Measurements from ENCODE around the gene FRMD4B.

The FRMD4B gene

DNA sequence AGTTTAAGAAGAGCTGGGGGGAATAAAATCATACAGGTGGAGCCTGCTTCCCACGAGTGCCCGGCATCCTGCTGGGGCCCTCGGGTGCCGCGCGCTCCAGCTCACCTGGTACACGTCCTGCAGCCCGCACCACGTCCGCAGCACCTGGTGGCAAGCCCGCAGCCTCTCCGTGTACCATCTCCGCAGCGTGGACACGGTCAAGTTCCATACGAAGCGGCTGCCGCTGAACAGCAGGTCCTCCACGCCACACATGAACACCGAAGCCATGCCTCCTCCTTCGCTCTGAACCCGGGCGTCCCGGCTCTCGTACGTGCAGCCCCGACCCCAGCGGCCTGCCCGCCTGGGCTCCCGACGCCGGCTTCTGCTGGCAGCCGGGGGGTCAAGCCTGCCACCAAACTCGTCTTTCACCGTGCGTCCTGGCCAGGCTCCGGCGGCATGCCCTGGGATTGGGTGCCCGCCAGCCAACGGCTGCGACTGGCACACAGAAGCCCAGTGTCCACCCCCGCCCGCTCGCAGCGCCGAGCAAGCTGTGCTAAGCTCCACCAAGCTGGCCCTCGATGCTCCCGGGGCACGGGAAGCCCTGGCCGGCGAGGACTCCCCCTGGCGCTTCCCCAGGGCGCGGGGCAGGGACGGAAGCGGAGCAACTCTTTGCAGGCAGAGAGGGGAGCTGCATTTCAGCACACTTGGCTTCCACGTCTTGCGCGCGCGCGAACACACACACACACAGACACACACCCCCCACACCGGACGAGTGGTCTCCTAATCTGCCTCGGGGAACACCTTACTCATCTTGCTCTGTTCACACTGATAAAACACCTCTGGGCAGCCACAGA lies at the start of gene FRMD4B:
FRMD4B (minus strand) TSS at position 366 of the 833 bp plus-strand sequence; CDS start at position 267, 99 bp downstream.
- peak; percentile 81 for DNase-seq

DNA sequence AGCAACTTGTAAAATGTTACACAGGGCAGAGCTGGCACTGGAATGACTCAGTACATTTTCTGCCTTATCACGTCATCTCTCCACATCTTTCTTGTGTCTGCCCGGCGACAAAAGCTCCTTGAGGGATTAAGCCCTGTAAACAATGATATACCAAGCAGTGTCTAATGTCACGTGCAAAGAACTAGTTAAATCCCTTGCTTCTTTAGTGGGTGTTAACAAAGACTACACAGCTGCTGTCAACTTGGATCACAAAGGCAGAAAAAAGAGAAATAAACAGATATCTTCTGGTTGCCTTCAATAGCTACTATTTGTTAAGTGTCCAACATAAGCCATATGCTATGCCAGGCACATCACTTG lies 48.1 kb upstream of the FRMD4B start:
- DNase-seq, result no peak

DNA sequence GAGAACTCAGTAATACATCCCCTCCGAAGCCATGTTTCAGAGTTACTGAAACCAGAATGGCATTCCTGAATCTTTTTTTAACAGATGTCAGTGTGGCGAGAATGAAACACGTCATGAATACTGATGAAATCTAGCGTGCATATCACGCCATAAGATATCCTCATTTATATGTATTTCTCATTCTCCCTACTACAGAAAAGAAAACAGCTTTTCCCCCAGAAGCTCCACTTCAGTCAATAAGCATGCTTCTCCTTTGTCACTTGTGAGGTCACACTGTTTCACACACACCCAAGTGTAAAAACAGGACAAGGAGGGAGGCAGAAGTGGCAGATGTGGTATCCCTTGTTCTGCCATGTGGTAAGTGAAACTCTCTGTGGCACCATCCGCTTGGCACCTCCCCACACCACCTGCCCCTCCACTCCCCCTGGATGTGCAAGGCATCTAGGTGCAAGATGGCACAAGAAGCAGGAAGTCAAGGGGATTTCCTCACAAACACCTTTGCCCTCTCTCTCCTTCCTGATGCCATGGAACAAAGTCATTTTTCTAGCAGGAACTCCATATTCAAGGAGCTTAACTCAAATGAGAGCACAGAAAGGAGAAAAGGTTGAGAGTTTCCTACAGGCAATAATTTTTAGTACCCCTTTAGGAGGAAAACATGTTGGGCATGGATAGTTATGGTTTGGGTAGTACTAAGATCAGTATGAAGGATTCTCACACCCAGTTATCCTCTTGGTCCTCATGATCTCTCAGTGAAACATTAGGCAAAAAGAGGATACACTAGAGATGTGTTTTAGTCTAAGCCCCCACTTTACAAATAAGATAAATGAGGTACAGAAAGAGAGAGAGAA lies 47.5 kb upstream of the FRMD4B start:
- no peak for DNase-seq

DNA sequence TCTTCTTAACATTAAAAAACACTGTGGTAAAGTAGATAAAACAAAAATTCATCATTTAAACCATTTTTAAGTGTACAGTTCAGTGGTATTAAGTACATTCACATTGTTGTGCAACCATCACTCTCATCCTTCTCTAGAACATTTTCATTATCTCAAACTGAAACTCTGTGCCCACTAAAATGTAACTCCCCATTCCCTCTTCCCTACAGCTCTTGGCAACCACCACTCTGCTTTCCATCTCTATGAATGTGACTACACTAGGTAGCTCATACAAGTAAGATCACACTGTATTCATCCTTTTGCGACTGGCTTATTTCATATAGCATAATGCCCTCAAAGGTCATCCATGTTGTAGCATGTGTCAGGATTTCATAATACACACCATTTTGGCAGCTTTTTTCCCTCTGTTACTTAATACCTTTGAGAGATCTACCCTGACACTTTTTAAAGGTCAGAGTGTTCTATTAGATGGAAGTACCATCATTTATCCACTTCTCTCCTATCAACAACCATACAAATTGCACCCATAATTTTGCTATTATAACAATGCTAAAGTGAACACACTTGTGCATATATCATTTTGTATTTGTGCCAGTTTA lies 42.9 kb upstream of the FRMD4B start:
- DNase-seq, result no peak

DNA sequence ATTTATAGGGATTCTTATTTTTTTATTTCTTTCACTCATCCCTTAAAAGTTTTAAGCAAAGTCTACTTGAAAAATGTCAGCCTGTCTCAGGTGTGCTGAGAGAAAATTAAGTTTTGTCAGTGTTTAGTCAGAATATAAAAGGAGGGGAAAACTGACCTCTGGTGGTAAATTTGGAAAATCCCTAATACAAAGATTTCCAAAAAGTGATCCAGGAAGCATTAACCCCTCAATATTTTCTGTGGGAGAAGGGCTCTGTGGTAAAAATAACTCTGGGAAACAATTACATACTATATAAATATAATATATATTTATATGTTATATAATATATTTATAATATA lies 41.0 kb upstream of the FRMD4B start:
- DNase-seq, result no peak

DNA sequence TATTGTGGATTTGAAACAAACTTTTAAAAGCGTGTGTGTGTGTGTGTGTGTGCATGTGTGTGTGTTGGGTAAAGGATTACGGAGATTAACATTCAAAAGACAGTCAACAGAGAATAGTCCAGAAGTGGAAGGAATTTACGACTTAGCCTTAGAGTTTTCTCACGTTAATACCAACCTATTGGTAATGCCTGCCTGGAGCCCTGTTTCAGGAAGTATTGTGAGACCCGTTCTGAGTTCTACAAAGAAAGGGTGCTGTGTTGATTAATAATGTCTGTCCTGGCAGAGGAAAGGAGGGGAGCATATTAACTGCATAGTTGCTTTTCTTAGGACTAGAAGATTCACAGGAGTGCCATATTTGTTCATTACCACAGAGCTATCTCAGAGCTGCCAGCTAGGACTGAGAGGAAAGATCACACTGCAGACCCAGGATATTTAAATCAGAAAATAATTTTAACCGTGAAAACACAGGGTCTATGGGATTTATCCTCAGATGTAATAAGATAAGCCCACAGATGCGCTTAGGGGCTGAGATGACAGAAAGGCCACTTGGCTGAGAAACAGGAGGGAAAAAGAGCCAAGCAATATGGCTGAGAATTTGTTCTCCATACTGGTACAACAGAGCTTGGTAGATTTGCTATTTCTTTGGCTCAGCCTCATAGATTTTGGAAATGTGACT lies 40.5 kb upstream of the FRMD4B start:
- no peak for DNase-seq

DNA sequence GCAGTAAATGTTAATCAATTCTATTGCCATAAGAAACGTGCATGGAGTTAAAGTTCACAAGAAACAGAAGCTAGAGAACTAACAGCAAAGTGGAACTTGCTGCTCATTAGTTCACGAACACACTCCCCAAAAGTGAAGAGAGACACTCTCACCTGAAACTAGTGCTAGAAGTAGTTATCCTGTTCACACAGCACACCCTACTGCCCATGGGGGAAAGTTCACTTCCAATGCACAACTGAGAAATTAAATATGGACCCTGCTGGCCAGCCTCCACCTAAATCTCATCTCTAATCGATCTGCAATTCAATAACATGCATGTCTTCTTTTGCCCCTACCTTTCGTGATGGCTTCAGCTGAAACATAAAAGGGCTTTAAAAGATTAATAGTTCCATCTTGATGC lies 39.4 kb upstream of the FRMD4B start:
- no peak for DNase-seq

DNA sequence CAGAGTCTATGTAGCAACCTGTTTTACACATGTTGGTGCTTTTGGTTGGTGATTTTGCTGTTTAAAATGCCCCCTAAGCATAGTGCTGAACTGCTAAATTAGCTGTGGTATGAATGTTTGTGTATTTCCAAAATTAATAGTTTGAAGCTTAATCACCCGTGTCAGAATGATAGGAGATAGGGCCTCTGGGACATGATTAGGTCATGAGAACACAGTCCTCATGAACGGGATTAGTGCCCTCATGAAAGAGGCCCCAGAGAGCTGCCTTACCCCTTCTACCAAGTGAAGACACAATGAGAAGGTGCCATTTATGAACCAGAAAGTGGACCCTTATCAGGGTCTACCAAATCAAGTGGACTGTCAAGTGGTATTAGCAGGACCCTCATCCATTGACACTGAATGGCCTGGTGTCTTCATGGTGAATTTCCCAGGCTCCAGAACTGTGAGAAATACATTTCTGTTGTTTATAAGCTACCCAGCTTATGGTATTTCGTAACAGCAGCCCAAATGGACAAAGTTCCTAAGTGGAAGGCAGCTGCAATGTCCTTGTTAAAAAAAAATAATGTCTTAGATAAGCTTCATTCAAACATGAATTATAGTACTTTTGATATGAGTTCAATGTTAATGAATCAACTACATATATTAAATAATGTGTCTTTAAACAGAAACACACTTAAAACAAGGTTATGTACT lies 37.7 kb upstream of the FRMD4B start:
- no peak for DNase-seq

DNA sequence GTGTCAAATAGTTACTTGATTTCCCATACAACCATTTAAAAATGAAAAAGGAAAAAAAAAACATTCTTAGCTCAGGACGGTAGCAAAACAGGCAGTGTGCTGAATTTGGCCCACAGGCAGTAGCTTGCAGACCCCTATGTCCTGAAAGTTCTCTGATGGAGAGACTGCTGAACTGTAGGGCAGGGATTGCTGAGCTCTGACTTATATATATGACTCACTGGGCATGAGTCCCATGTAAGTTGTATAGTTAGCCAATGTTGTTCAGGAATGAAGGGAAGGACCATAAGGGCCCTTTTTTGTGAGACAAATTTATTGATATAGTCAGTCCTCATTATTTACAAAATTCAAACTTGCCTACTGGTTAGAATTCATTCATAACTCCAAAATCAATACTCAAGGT lies 36.9 kb upstream of the FRMD4B start:
- DNase-seq, result no peak

DNA sequence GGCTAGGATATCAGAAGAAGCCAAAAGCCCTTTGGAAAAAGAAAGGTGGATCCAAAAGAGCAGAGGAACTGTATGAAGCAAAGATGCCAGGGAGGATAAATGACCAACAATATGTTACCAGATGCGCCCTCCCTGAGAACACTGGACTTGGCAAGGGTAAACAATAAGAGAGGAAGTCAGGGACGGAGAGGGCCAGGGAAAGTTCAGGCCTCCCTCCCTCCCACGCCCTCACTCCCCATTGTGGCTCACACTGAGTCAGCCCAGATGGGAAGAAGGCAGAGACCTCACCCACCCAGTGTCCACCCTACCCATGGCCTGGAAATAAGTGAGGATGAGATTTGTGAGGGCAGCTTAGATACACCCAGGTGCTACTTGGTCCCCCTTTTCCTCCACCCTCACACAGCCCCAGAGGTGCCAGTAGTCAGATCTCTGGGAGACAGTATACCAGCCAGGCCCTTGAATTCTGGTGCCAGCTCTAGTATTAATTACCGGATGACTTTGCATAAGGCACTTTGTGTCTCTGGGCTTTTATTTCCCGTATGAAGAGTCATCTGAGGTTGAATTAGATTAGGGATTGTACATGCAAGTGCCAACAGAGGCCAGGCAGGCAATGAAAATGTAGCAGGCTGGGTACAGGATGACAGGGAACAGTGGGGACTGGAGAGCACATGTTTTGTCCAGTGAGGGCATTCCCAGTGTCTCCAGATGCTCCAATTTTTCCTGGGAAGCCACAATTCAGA lies 35.1 kb upstream of the FRMD4B start:
- DNase-seq, result no peak

DNA sequence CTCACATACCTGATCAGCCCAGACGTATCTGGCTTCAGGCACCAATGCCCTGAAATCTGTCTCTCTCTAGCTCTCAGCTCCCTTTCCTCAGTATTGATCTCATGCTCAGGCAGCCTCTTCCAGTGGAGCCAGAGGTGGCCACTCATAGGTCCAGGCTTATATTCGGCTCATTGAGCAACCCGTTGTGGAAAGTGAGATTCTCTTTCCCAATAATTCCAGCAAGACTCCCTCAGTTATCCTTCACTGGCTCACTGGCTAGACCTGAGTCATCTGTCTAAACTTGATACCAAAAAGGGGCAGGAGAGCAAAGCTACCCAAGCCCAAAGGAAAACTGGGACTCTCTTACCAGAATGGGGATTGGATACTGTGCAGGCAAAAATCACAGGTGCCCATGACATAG lies 33.4 kb upstream of the FRMD4B start:
- DNase-seq, result no peak

DNA sequence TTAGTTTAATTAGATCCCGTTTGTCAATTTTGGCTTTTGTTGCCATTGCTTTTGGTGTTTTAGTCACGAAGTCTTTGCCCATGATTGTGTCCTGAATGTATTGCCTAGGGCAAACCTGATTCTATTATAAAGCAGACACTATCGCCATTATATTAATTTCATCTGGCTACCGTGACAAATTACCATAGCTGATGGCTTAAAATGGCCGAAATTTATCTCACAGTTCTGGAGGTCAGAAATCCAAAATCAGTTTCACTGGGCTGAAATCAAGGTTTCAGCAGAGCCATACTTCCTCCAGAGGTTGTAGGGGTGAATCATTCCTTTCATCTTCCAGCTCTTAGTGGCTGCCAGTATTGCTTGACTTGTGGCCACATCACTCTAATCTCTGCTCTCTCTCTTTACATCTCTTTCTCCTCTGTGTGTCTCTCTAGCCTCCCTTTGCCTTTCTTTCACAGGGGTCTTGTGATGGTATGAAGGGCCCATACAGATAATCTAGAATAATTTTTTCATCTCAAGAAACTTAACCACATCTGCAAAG lies 31.7 kb upstream of the FRMD4B start:
- DNase-seq, result no peak

DNA sequence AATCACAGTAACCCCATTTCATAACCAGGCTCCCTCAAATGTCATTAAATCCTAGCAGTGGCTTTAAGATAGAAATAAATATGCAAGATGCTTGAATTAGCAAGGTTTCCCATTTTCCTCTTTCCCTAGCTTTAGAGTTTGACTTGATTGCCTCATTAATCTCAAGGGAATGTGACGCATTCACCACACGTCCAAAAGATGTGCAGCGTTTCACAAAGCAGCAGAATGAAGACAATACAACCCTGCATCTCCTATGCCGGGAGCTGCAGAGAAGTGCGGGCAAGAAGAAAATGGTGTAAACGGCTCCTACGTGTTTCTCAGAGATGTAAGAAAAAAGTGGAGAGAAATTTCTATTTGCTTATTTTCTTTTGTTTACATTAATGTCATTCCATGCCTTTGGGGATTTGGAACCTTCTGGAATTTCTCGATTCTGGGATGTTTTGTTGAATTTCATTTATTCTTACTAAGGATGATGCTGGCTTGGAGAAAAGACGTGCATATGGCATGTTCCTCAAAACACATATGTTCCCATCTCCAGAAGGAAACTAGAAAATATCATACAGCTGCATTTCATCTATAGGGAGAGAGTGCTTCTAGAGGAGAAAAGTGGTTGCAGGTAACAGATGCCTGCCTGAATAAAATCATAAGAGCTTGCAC lies 27.8 kb upstream of the FRMD4B start:
- DNase-seq, result no peak

DNA sequence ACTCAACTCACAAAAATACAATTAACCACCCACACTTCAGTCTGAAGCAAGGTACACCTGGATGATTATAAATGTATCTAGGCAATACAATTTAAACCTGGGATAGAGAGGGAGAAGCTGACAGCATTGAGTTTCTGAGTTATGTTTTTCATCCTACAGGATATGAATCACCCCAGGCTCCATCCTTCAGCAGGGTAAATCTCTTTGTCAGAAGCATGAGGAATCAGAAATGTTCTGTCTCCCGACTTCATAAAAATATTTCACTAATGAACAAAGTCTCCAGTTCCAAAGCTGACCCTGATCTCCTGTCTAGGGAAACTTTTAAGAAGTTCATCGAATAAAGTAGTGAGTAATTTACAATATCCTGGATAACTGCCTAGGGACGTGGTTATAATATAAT lies 25.5 kb upstream of the FRMD4B start:
- DNase-seq, result no peak

DNA sequence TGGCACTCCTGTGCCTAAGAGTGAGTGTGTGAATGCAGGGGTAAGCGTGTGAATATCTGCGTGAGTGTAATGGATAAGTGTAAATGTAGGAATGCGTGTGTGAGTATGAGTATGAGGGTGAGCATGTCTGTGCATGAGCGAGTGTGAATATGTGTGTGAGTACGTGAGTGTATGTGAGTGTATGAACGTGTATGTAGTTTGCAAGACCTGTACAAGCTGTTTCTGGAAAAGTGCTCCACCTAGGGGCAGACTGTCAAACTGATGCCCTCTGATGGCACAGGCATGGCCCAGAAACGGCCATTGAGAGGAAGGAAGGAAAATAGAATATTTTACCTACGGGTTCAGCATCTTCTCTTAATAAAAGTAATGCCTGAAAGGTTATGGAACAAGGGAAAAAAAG lies 24.4 kb upstream of the FRMD4B start:
- peak; percentile 69 for DNase-seq

DNA sequence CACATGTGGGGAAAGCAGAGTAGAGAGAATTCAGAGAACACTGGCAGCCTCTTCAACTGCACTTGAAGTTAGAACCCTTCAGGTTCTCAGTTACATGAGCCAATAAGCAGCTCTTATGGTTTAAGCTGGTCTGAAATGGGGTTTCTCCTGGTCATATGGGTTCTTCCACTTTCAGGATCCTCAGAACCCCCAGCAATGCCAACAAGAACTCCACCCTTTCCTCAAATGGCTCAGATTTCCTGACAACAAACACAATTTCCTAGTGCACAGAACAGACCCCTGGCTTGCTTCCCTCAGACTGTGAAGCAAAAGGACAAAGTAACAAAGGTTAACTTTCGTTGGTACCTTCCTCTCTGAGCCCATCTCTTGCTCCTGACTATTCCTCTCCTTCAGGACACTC lies 23.9 kb upstream of the FRMD4B start:
- DNase-seq, result no peak

DNA sequence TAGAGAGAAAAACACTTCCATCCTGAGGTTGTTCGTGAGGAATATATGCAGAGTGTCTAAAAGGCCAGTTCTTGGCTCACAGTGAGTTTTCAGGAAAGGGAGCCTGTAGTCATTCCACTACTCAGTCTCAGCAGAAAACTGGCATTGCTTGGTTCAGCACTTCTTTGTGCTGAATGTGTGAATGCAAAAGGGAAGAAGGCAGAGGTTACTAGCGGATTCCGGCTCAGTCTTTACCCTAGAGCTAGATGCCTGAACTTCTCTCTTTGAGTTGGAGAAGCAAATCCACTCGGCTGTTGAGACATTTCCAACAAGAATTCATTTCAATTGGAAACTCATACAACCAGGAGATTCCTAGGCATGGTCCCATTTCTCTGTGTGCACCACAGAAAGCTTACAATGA lies 23.1 kb upstream of the FRMD4B start:
- no peak for DNase-seq

DNA sequence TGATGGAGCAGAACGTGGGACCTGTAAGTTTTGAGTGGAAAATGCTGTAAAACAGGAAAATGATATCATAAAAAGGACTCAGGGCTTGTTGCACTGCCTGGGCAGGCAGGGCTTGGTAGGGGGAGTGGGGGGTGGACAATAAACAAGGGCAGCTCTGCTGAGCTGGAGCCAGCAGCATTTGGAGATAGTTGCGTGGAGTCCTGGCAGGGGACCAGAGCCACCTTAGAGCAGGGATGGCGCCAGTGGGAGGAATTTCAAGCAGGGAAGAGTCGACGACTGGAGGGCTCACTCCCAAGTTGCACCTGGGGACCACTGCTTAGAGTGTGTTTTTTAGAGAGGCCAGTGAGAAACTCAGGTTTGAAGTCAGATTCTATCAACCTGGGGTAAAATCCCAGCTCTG lies 22.7 kb upstream of the FRMD4B start:
- DNase-seq, result no peak

DNA sequence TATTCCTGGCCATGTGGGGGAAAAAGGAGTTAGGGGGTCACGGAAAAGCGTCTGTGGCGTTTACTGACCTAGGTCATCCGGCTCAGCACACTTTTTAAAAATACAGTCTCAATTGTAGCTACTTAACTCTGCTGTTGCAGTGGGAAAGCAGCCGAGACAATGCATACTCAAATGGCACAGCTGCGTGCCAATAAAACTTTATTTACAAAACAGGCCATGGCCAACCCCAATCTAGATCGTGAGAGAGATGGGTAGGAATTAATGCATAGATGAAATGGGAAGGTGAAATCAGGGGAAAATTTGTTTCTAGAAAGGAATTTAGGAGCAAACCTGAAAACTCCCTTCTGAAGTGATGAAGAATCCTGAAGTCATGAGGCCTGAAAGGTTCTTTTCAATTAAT lies 22.0 kb upstream of the FRMD4B start:
- DNase-seq, result no peak

DNA sequence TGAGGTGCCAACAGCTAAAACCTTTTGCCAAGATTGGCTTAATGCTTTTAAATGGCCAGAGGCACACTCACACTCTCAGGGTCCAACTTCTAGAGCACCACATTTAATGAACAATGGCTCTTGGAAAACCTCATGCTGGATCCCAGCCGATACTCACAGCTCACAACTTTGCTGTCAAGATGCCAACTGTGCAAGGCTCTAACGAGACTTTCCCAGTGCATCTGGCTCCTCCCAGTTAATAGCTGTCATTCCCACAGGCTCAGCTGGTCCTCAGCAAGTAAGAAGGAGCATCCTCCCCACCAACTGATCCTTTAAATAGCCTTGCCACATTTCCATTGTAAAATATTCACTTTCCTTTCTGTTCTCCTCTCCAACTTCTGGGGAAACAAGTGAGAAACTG lies 20.3 kb upstream of the FRMD4B start:
- DNase-seq, result no peak

DNA sequence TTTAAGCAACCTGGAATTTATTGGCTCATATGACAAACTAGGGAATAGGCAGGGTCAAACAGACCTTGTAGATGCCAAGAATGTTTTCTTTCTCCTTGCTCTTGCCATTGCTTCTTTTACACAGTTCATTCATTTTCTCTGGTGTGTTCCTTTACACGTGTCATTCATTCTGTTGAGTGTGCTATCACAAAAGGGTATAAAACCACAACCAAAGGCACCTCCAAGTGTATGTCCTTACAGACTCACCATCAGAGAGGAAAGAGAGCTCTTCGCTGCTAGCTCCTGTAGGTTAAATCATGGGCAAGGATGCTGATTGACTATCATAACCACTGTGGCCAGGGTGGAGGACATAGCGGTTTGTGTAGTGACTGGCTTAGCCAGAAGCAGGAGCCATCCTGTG lies 19.2 kb upstream of the FRMD4B start:
- DNase-seq, result no peak

All from right forelimb (tissue), 1 donor.